ENCODE results near the gene FAM43A. TPM values are rescaled to one million over a fixed set of nuclear protein-coding genes. Genes with fewer than 3 reads are reported as not detected.
A peak's percentile ranks its signal among the peaks of the same experiment; 100 is the strongest.

FAM43A gene
- total RNA-seq, 2 experiments from 2014 or later = 5.1 to 6.6 TPM

- Mint-ChIP-seq H3K36me3 (peaks cover 31% of the 10 kb centered on the region), H3K27ac (no peak overlapping the region), H3K4me3 (no peak overlapping the region), H3K27me3 (no peaks in the 10 kb centered on the region), H3K9me3 (no peaks in the 10 kb centered on the region), H3K4me1 (peaks cover 5% of the 10 kb centered on the region)
- DNase-seq = no peak
- ATAC-seq (ENCODE audit: low read depth) = no peak
- POLR2A ChIA-PET = no interaction called here
These were observed 23.7 kb upstream of the FAM43A start for GRCh38 chr3:194661946-194662345.

DNA sequence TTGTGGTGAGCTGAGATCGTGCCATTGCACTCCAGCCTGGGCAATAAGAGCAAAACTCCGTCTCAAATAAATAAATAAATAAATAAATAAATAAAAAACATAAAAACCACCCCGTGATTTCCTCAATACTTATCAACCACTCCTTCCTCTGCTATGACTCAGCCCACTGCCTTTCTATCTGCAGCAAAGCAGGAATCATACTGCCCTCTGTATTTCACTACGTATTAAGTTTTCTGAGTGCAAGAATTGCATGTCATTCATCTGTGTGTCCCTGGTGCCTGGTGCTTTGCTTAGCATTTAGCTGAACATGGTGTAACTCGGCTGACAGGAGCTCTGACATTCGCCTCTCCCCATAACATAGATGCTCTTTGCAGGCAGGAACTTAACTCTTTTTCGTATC lies 20.8 kb upstream of the FAM43A start:
- H3K9me3 Mint-ChIP-seq = no peaks in the 10 kb centered on the region
- DNase-seq (no peak), ATAC-seq (ENCODE audit: low read depth) (no peak)
- no peaks in the 10 kb centered on the region for H3K27me3 Mint-ChIP-seq
- H3K27ac Mint-ChIP-seq = no peak overlapping the region
- peaks cover 9% of the 10 kb centered on the region for H3K4me1 Mint-ChIP-seq
- no peak overlapping the region for H3K4me3 Mint-ChIP-seq
- POLR2A ChIA-PET = no interaction called here
- peaks cover 22% of the 10 kb centered on the region for H3K36me3 Mint-ChIP-seq

DNA sequence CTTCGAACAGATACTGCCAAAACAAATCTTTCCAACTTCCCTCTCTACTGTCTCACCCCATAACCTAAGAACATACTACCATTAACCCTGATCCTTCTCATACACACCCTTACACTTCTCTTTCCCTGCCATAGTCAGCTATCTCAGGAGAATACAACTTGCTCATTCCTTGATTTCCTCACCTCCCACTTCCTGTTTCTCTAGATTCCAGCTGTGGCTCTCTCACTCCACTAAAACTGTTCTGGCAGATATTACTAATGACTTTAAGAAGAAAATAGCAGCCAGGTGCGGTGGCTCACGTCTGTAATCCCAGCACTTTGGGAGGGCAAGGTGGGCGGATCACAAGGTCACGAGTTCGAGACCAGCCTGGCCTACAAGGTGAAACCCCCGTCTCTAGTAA lies 18.3 kb upstream of the FAM43A start:
- DNase-seq (no peak), ATAC-seq (ENCODE audit: low read depth) (no peak)
- Mint-ChIP-seq H3K4me1 (peaks cover 10% of the 10 kb centered on the region), H3K36me3 (peaks cover 18% of the 10 kb centered on the region), H3K9me3 (no peaks in the 10 kb centered on the region), H3K4me3 (no peak overlapping the region), H3K27ac (no peak overlapping the region), H3K27me3 (no peaks in the 10 kb centered on the region)
- POLR2A ChIA-PET = no interaction called here

DNA sequence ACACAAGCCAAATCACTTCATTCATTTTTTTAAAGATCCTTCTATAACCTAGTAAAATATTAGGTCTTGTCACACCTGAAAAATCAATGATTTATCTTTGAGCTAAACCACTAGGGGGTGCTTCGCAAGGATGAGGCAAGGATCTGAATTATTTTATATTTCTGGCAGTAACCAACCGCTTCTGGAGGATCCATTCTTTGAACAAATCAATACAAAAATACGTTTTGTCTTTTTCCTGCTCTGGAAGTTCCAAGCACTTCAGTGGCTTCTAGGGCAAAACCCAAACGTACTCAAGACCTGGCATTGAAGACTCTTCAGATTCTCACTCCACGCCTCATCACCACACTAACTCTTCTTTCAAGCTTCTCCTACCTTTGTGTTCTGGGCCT lies 14.2 kb upstream of the FAM43A start:
- Mint-ChIP-seq H3K4me1 (peaks cover 16% of the 10 kb centered on the region), H3K36me3 (peaks cover 5% of the 10 kb centered on the region), H3K9me3 (no peaks in the 10 kb centered on the region), H3K27ac (peak overlapping the region; percentile 94), H3K4me3 (peak overlapping the region; percentile 98), H3K27me3 (peaks cover 3% of the 10 kb centered on the region)
- POLR2A ChIA-PET = interaction anchor here (0.8 to 3.1 kb wide), 6 partner anchors 11 to 599 kb away, joined by 3 to 20 read pairs (median 10); partner anchors contain the start of gene FAM43A
- ATAC-seq (ENCODE audit: low read depth) = peak; percentile 6
- no peak for DNase-seq

DNA sequence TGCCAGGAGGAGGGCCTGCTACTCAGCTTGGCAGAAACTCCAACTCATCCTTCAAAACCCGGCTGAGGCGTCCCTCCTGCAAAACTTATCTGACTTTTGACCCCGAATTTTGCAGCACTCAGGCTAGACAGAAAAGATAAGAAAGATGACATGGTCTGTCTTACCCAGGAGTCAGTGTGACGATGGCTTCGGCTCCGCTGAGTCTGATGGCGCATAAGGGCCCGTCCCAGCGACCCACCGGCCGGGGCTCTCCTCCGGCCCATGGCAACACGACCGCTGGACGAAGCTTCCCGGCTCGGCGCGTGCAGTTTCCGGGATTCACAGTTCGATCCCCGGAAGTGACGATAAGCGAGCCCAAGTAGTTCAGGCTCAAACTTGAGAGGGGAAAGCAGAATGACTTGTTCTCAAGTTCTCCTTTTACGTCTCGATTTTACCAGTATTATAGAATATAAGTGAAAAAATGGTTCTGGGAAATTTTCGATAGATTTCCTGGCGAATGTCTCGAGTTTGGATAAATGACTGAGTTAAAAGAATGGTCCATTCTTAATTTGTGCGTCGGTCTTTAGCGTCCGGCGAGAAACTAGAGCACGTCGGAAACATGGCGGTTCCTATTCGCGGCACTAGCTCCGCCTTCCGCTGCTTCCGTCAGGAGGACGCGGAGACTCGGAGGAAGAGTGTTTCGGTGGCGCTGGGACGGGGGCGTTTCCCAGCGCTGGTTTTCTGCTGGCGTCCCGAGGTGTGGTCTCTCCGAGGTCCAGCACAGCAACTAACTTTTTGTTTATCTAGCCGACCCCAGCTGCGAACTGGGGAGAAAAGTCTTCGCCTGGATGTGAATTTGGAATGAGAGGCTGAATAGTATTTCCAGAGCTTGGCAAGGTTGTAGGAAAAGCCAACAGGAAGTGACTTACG lies 13.5 kb upstream of the FAM43A start, which contains the start of gene LSG1:
Gene LSG1 (minus strand): TSS at position 292 of the 909 bp plus-strand sequence. CDS start 29 bp downstream, at position 263.
- peaks cover 16% of the 10 kb centered on the region for H3K4me1 Mint-ChIP-seq
- H3K27ac Mint-ChIP-seq = peak within 1 kb of the TSS; percentile 94
- H3K9me3 Mint-ChIP-seq = no peaks in the 10 kb centered on the region
- DNase-seq = peak; percentile 86
- POLR2A ChIA-PET = interaction anchor here (0.8 to 3.1 kb wide), 8 partner anchors 11 to 871 kb away, joined by 3 to 20 read pairs (median 6); partner anchors contain the start of genes FAM43A and PPP1R2
- peaks cover 5% of the 10 kb centered on the region for H3K36me3 Mint-ChIP-seq
- ATAC-seq (ENCODE audit: low read depth) = peak; percentile 94
- peak within 1 kb of the TSS; percentile 98 for H3K4me3 Mint-ChIP-seq
- H3K27me3 Mint-ChIP-seq = peaks cover 3% of the 10 kb centered on the region

DNA sequence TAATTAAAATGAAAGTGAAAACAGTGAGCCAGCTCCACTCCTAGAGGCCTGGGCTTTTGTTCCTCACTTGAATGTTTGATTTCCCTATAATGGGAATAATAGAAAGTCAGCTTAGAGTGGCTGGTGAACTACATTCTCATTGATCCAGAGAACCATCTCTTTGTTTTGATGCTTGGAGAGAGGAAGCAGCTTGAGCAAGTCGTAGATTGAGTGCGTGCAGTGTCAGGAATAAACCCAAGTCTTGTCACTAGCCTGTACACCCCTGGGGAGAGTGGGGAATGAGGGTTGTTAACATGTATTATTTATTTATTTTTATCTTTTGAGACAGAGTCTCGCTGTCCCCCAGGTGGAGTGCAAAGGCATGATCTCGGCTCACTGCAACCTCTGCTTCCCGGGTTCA lies 12.8 kb upstream of the FAM43A start:
- Mint-ChIP-seq H3K36me3 (peaks cover 5% of the 10 kb centered on the region), H3K4me1 (peaks cover 16% of the 10 kb centered on the region), H3K9me3 (no peaks in the 10 kb centered on the region), H3K27ac (peak overlapping the region; percentile 39), H3K4me3 (peak overlapping the region; percentile 98), H3K27me3 (peaks cover 3% of the 10 kb centered on the region)
- ATAC-seq (ENCODE audit: low read depth) = no peak
- no peak for DNase-seq
- POLR2A ChIA-PET = interaction anchor here (1.3 to 3.1 kb wide), 6 partner anchors 10 to 871 kb away, joined by 4 to 20 read pairs (median 10); partner anchors contain the start of genes FAM43A and PPP1R2

DNA sequence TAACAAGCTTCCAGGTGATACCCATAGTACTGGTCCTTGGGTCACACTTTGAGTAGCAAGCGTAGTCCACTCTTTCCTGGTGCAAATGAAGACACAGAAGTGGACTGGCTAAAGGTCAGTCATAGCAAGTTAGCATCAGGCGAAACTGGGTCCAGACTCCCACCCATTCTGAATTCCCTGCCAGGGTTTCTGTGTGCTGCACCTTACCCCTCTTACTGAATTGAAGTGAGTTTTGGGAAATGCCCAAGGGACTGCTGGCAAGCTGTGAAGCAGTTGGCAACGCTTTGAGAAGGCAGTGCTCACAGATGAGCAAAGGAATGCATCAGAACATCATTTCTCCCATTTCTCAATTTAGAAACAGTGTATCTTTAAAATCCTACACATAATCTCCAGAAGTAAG lies 11.9 kb upstream of the FAM43A start:
- Mint-ChIP-seq H3K4me1 (peaks cover 14% of the 10 kb centered on the region), H3K4me3 (no peak overlapping the region), H3K27me3 (peaks cover 3% of the 10 kb centered on the region), H3K36me3 (peaks cover 3% of the 10 kb centered on the region), H3K27ac (no peak overlapping the region), H3K9me3 (no peaks in the 10 kb centered on the region)
- DNase-seq = no peak
- POLR2A ChIA-PET = interaction anchor here (3.1 kb wide), 1 partner anchor 95 kb away, joined by 9 read pairs; no protein-coding TSS in a partner anchor
- no peak for ATAC-seq (ENCODE audit: low read depth)

- H3K36me3 Mint-ChIP-seq = no peaks in the 10 kb centered on the region
- peaks cover 12% of the 10 kb centered on the region for H3K4me1 Mint-ChIP-seq
- peaks cover 3% of the 10 kb centered on the region for H3K27me3 Mint-ChIP-seq
- H3K27ac Mint-ChIP-seq = no peak overlapping the region
- H3K4me3 Mint-ChIP-seq = peak overlapping the region; percentile 7
- POLR2A ChIA-PET = interaction anchor here (0.6 kb wide), 1 partner anchor 845 kb away, joined by 3 read pairs; no protein-coding TSS in a partner anchor
- ATAC-seq (ENCODE audit: low read depth) = no peak
- H3K9me3 Mint-ChIP-seq = no peaks in the 10 kb centered on the region
- no peak for DNase-seq
These were observed 10.5 kb upstream of the FAM43A start for GRCh38 chr3:194675081-194675640.

GRCh38 chr3:194675680-194676079 lies 10.0 kb upstream of the FAM43A start:
- Mint-ChIP-seq H3K36me3 (no peaks in the 10 kb centered on the region), H3K27me3 (peaks cover 5% of the 10 kb centered on the region), H3K27ac (no peak overlapping the region), H3K4me1 (peaks cover 9% of the 10 kb centered on the region), H3K4me3 (no peak overlapping the region), H3K9me3 (no peaks in the 10 kb centered on the region)
- DNase-seq = no peak
- POLR2A ChIA-PET = no interaction called here
- ATAC-seq (ENCODE audit: low read depth) = no peak

- DNase-seq = no peak
- H3K36me3 Mint-ChIP-seq = no peaks in the 10 kb centered on the region
- H3K9me3 Mint-ChIP-seq = no peaks in the 10 kb centered on the region
- POLR2A ChIA-PET = no interaction called here
- no peak overlapping the region for H3K27ac Mint-ChIP-seq
- peaks cover 8% of the 10 kb centered on the region for H3K27me3 Mint-ChIP-seq
- H3K4me1 Mint-ChIP-seq = peaks cover 5% of the 10 kb centered on the region
- H3K4me3 Mint-ChIP-seq = no peak overlapping the region
- ATAC-seq (ENCODE audit: low read depth) = no peak
These were observed 9.2 kb upstream of the FAM43A start for GRCh38 chr3:194676471-194676870.

- POLR2A ChIA-PET = no interaction called here
- ATAC-seq (ENCODE audit: low read depth) = no peak
- H3K27me3 Mint-ChIP-seq = peaks cover 15% of the 10 kb centered on the region
- H3K9me3 Mint-ChIP-seq = no peaks in the 10 kb centered on the region
- no peak overlapping the region for H3K27ac Mint-ChIP-seq
- no peak for DNase-seq
- H3K4me1 Mint-ChIP-seq = peaks cover 27% of the 10 kb centered on the region
- H3K36me3 Mint-ChIP-seq = no peaks in the 10 kb centered on the region
- no peak overlapping the region for H3K4me3 Mint-ChIP-seq
These were observed 4.6 kb upstream of the FAM43A start for GRCh38 chr3:194680888-194681615.

GRCh38 chr3:194682189-194682693 lies 3.4 kb upstream of the FAM43A start:
- peaks cover 20% of the 10 kb centered on the region for H3K27me3 Mint-ChIP-seq
- peaks cover 29% of the 10 kb centered on the region for H3K4me1 Mint-ChIP-seq
- no peak overlapping the region for H3K27ac Mint-ChIP-seq
- ATAC-seq (ENCODE audit: low read depth) (no peak), DNase-seq (no peak)
- H3K36me3 Mint-ChIP-seq = no peaks in the 10 kb centered on the region
- POLR2A ChIA-PET = interaction anchor here (0.9 to 2.4 kb wide), 4 partner anchors 10 to 588 kb away, joined by 4 to 20 read pairs (median 5); partner anchors contain the start of gene LSG1
- no peaks in the 10 kb centered on the region for H3K9me3 Mint-ChIP-seq
- no peak overlapping the region for H3K4me3 Mint-ChIP-seq
